Activated CD8-positive, alpha-beta memory T cell treated with anti-CD3 and anti-CD28 coated beads, Interleukin-2, amount 10 ng/mL, durations not matched to agents 7 days and 5 days (primary cell): ENCODE measurements around the gene UROC1. TPM values are rescaled to one million over a fixed set of nuclear protein-coding genes. Genes with fewer than 3 reads are reported as not detected.

Experiments used
- ATAC-seq: fragments of 150-1000 bp; cut with Tn5 transposase; one replicate; pipeline ENCODE4 v1.10.0; 2021; ENCODE audit warnings: moderate library complexity
- CTCF ChIA-PET: fragments of 350-600 bp; sonication (Branson Sonifier 250); formaldehyde crosslinking; loops from one replicate; lab custom pipeline; 2021; ENCODE audit warnings: antibody characterized with exemption; lab: Charles Lee
- DNase-seq: peaks from one replicate; pipeline ENCODE4 v3.0.0-alpha.2; 2020
- H3K27ac Mint-ChIP-seq: one replicate; pipeline ENCODE4 v1.8.0; 2021; ENCODE audit warnings: mild to moderate bottlenecking, mixed read lengths
- H3K27me3 Mint-ChIP-seq: one replicate; pipeline ENCODE4 v1.8.0; 2021; ENCODE audit warnings: mixed read lengths
- H3K36me3 Mint-ChIP-seq: one replicate; pipeline ENCODE4 v1.8.0; 2021; ENCODE audit warnings: mild to moderate bottlenecking, mixed read lengths
- H3K4me1 Mint-ChIP-seq: one replicate; pipeline ENCODE4 v1.8.0; 2021; ENCODE audit warnings: mixed read lengths
- H3K4me3 Mint-ChIP-seq: one replicate; pipeline ENCODE4 v1.8.0; 2021; ENCODE audit warnings: mild to moderate bottlenecking, moderate library complexity, mixed read lengths
- H3K9me3 Mint-ChIP-seq: one replicate; pipeline ENCODE4 v1.8.0; 2022; ENCODE audit warnings: low read depth, mixed read lengths
- total RNA-seq, 2 experiments: library from RNA; stranded (reverse); gene quantifications; one replicate each; pipeline ENCODE4 v1.2.3, GENCODE V29; 2021

Gene UROC1
- total RNA-seq, 2 experiments from 2014 or later, result not detected

DNA sequence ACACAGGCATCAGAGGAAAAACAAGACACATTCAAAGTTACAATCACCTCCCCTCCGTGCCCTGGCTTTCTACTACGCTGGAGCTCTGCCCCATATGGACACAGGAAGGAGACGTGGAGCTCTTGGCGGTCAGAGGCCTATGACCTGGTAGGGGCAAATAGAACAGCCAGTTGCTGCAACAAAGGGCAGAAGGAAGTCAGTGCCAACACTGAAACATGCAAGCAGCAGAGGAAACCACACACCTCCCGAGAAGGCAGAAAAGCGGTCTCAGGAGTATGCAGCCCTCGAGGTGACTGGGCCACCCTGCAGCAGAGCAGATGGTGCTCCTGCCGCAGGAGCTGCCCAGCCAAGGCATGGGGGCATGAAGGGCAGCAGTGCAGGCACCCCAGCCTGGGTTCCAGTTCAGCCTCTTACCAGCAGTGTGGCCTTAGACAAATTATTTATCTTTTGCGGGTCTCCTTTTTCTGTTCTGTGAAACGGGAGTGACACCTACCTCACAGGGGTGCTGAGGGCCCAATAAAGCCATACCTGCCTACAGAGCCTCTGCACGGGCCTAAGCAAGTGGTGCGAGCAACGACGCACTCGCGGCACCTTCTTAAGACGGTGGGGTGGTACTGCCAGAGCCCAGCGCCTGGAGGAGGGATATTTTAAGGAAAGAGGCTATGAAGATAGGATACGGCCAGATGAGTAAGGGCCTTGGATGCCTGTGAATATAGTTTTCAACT, 50.5 kb downstream of the UROC1 start:
- Mint-ChIP-seq H3K4me3 (no peak overlapping the region), H3K9me3 (no peaks in the 10 kb centered on the region), H3K27me3 (no peaks in the 10 kb centered on the region), H3K27ac (no peak overlapping the region), H3K4me1 (peaks cover 23% of the 10 kb centered on the region), H3K36me3 (peaks cover 43% of the 10 kb centered on the region)
- ATAC-seq (no peak), DNase-seq (no peak)
- CTCF ChIA-PET, result no interaction called here

DNA sequence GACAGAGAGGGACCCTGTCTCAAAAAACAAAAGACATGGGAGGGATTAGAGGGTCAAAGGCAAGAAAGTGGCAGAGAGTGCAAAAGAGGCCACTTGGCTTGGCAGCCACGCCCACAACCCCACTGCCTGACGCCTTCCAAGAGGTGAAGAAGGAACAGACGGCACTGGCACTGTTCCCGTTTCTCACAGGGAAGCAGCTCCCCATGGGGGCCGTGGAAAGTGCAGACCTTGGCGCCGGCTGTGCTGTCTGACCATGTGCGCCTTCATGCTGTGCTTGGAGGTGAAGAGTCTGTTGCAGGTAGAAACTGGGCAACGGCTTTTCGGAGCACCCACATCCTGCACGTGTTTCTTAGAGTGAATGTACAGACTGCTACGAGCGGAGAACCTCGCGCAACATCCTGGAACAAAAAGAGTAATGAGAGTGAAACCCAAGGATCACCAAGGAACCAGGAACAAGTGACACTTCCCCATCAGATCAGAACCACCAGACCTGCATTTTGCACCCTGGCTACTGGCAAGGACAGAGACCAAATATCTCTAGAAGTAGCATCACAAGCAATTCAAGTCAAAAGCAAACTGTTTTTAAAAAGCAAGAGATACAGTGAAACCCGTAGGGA, 51.5 kb downstream of the UROC1 start:
- no peaks in the 10 kb centered on the region for H3K9me3 Mint-ChIP-seq
- CTCF ChIA-PET, result no interaction called here
- H3K4me3 Mint-ChIP-seq, result no peak overlapping the region
- H3K27me3 Mint-ChIP-seq, result no peaks in the 10 kb centered on the region
- ATAC-seq, result no peak
- H3K4me1 Mint-ChIP-seq, result peaks cover 19% of the 10 kb centered on the region
- peaks cover 48% of the 10 kb centered on the region for H3K36me3 Mint-ChIP-seq
- no peak for DNase-seq
- no peak overlapping the region for H3K27ac Mint-ChIP-seq

DNA sequence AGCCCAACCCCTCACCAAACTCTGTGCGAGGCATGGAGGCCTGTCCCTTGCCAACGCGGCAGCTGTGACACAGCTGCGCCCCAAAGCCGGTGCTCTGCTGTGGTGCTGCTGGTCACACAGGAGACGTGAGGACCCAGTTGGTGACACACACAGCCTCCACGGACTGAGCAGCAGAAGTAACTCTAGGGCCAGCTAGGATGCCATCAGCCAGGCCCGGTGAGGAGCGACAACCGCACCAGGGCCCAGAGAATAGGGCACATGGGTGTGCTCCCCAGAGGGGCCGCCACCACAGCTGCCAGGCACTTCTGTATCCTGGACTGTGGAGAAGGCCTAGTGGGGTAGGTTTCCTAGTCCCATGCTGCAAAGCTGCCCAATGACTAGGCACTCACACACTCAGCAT, 52.6 kb downstream of the UROC1 start:
- Mint-ChIP-seq H3K27me3 (no peaks in the 10 kb centered on the region), H3K36me3 (peaks cover 50% of the 10 kb centered on the region), H3K4me3 (no peak overlapping the region), H3K27ac (no peak overlapping the region), H3K4me1 (peaks cover 12% of the 10 kb centered on the region), H3K9me3 (no peaks in the 10 kb centered on the region)
- DNase-seq (no peak), ATAC-seq (no peak)
- CTCF ChIA-PET, result no interaction called here

DNA sequence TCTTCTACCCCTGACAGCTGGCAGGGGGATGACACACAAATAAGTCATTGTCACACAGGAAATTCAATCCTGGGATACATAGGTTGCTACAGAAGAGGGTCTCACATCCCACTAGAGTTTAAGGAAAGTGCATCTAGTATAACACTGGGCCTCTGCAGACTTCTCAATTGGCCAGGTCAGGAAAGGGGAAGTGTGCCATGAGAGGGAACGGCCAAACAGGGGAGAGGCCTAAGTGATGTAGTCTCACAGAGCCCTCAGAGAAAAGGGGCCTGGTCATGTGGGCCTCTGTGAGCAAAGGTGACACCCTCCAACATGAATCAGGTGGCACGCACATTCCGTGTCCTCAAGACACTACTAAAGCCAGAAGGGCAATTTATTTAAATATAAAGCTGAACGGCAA, 53.1 kb downstream of the UROC1 start:
- peaks cover 46% of the 10 kb centered on the region for H3K36me3 Mint-ChIP-seq
- no peaks in the 10 kb centered on the region for H3K9me3 Mint-ChIP-seq
- H3K27me3 Mint-ChIP-seq, result no peaks in the 10 kb centered on the region
- peaks cover 11% of the 10 kb centered on the region for H3K4me1 Mint-ChIP-seq
- H3K27ac Mint-ChIP-seq, result no peak overlapping the region
- no peak for ATAC-seq
- no peak for DNase-seq
- CTCF ChIA-PET, result no interaction called here
- H3K4me3 Mint-ChIP-seq, result no peak overlapping the region

DNA sequence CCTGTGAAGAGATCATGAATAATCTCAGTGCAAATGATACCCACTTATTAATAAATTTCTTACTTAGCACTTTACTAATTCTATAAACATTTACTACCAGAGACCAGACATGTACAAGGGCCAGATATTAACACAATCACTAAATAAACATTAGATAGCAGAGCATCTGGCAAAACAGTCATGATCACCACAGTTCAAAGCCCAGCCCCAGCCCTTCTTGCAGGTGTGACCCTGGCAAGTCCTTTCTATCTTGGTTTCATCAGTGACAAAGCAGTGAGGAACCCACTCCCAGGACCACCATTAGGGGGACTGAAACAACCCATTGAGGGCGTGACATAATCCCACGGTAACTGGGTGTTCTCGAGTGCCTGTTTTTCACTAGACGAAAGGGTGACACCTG, 53.5 kb downstream of the UROC1 start:
- Mint-ChIP-seq H3K27ac (no peak overlapping the region), H3K4me1 (peaks cover 10% of the 10 kb centered on the region), H3K27me3 (no peaks in the 10 kb centered on the region), H3K9me3 (no peaks in the 10 kb centered on the region), H3K36me3 (peaks cover 42% of the 10 kb centered on the region), H3K4me3 (no peak overlapping the region)
- ATAC-seq (no peak), DNase-seq (no peak)
- CTCF ChIA-PET, result no interaction called here

DNA sequence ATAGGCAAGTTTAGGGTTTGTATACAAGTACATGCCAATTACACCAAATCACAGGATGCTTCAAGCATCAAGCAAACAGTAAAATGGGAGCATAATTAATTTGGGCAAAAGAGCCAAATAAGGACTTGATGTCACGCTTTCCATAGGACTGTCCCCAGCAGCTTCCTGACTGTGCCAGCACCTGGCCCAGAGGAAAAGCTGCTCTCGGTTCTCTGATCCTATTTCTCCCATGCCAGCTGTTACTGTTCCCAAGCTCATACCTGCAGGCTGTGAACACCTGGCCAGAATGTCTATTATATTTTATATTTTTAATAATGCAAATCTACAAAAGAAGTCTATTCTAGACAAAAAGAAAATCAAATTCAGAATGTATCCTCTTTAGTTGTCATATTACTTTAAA, 54.1 kb downstream of the UROC1 start:
- peaks cover 10% of the 10 kb centered on the region for H3K4me1 Mint-ChIP-seq
- H3K27ac Mint-ChIP-seq, result no peak overlapping the region
- no peak overlapping the region for H3K4me3 Mint-ChIP-seq
- no peak for ATAC-seq
- no peaks in the 10 kb centered on the region for H3K9me3 Mint-ChIP-seq
- CTCF ChIA-PET, result no interaction called here
- H3K27me3 Mint-ChIP-seq, result no peaks in the 10 kb centered on the region
- DNase-seq, result no peak
- peaks cover 43% of the 10 kb centered on the region for H3K36me3 Mint-ChIP-seq

DNA sequence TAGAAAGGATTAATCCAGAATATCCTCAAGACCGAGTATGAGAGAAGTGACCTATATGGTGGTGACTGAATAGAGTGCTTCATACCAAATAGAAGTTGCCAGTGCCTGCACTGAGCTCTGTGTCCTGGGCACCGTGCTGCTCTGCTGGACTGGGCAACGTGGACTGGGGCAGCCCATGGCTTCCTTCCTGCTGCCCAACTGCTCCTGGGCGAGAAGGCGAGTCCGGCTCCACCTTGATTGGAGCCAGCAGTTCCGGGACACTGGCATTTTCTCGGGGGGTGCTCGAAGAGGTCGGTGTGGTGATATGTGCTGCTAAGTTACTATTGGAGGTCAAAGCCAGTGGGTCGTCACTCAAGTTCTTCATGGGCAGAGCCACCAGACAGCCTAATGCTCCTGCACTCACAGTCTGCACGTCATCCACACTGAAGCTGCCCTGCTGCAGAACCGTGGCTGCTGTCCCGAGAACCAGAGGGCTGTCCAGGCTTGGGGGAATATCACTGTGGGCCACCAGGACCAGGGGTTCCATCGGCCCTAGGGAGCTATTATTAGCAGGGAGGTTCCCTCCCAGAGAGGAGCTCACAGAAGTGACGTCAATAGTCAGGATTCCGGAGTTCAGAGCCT, 56.0 kb downstream of the UROC1 start:
- Mint-ChIP-seq H3K4me3 (no peak overlapping the region), H3K27ac (no peak overlapping the region), H3K27me3 (no peaks in the 10 kb centered on the region), H3K4me1 (no peaks in the 10 kb centered on the region), H3K36me3 (peaks cover 39% of the 10 kb centered on the region), H3K9me3 (no peaks in the 10 kb centered on the region)
- no peak for ATAC-seq
- DNase-seq, result no peak
- CTCF ChIA-PET, result no interaction called here

DNA sequence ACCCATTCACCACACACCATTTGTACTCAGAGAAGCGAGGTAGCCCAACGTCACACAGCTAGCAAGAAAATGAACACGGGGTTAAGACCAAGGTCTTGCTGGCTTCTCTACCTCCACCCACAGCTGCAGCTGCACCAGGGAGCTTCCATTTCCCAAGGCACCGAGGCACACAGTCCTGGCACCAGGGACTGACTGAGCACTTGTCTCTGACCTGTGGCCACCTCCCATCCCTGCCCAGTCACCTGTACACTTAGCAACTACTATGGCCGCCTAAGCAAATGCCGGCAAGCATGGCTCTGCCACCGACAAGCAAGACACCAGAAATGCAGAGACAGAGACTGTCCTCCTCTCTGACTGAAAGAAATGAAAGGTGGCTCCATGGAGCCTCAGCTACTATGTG, 57.2 kb downstream of the UROC1 start:
- Mint-ChIP-seq H3K27me3 (no peaks in the 10 kb centered on the region), H3K27ac (no peak overlapping the region), H3K4me3 (no peak overlapping the region), H3K9me3 (no peaks in the 10 kb centered on the region), H3K36me3 (peaks cover 33% of the 10 kb centered on the region), H3K4me1 (no peaks in the 10 kb centered on the region)
- ATAC-seq, result no peak
- CTCF ChIA-PET, result no interaction called here
- no peak for DNase-seq

DNA sequence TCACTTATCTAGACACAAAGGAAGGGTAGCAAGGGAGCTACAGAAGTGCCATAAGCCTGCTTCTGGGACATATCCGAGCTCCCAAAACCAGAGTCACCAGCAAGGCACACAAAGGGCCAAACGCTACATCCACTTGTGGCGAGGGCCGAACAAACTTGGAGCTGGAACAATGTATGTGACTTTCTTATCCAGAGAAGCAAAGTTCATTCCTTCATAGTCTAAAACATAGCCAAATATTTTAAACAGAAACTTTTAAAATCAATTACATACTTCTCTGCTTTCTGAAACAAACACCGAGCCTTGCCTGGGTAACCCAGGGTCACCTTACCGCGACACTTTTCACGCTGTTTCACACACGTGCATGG, 57.8 kb downstream of the UROC1 start:
- CTCF ChIA-PET, result no interaction called here
- ATAC-seq (no peak), DNase-seq (no peak)
- H3K36me3 Mint-ChIP-seq, result peaks cover 33% of the 10 kb centered on the region
- H3K4me1 Mint-ChIP-seq, result no peaks in the 10 kb centered on the region
- H3K27me3 Mint-ChIP-seq, result no peaks in the 10 kb centered on the region
- H3K27ac Mint-ChIP-seq, result no peak overlapping the region
- no peaks in the 10 kb centered on the region for H3K9me3 Mint-ChIP-seq
- no peak overlapping the region for H3K4me3 Mint-ChIP-seq

DNA sequence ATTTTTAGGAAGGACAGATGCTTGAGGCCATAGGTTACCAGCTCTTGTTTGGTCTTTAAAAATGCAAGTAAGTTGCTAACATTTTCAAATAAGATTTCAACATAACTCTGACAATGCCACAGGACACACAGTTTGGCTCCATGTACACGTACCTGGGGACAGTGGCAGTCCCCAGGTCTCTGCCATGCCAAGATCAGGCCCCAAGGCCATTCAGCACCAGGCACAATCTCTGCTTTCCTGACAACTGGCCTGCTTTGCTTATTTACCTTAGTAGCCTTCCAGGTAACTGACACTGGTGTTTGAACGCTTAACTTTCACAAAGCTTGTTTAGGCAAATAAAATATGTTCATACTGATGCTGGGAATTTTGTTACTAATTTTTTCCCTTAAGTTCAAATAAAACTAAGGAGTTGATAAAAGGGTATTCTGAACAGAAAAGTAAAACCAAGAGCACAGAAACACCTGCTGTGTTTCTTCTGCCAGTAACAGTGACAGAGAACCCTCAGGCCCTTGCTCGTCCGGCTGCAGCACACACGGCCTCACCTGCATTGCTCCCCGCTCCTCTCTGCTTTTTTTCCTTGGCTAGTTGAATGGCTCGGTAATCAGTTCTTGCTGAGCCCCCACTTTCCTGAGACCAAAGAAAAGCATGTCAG, 58.3 kb downstream of the UROC1 start:
- ATAC-seq, result no peak
- no peak overlapping the region for H3K27ac Mint-ChIP-seq
- H3K9me3 Mint-ChIP-seq, result no peaks in the 10 kb centered on the region
- no peaks in the 10 kb centered on the region for H3K4me1 Mint-ChIP-seq
- no peaks in the 10 kb centered on the region for H3K27me3 Mint-ChIP-seq
- CTCF ChIA-PET, result no interaction called here
- peaks cover 34% of the 10 kb centered on the region for H3K36me3 Mint-ChIP-seq
- no peak for DNase-seq
- no peak overlapping the region for H3K4me3 Mint-ChIP-seq

DNA sequence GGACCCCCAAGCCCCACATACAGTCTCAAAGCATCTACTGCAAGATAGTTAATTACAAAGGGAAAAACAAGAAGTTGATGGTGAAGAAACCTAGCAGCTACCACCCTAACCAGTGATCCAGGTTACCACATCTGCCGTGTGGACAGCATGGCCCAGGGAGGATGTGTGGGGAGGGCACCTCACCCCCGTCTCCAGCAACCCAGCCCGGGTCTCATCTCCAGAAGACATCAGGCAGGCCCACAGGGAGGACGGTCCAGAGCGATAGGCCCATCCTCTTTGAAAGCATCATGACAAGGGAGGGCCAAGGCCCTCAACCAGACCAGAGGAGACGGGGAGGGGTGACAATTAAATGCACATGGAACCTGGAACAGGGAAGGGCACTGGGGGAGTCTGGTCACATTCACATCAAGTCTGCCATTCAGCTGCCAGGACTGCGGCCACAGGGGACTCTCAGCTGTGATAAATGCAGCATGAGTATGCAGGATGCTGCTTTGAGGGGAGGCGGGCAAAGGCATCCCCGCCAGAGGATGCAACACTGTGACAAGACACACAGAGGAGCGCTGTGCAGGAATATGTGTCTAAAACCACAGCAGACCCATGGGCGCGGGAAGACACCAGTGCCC, 60.7 kb downstream of the UROC1 start:
- no peaks in the 10 kb centered on the region for H3K27me3 Mint-ChIP-seq
- CTCF ChIA-PET, result no interaction called here
- no peak overlapping the region for H3K4me3 Mint-ChIP-seq
- no peaks in the 10 kb centered on the region for H3K4me1 Mint-ChIP-seq
- ATAC-seq, result no peak
- no peak overlapping the region for H3K27ac Mint-ChIP-seq
- H3K9me3 Mint-ChIP-seq, result no peaks in the 10 kb centered on the region
- DNase-seq, result no peak
- peaks cover 34% of the 10 kb centered on the region for H3K36me3 Mint-ChIP-seq

DNA sequence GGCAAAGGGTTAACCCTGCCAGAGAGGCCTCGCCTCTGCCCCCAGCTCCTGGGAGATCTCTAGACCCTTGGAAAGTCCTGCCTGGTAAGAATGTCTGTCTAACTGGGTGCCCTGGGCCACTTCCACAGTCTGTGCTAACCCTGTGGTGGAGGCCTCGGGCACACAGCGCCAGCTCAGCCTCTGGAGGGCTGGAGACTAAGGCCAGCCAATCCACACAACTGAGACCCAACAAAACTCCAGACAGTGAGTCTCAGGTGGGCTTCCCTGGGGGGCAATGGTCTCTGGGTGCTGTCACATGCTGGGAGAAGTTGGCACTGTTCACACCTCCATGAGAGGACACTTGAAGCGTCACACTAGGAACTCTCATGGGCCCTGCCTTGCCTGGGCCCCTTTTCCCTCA, 61.4 kb downstream of the UROC1 start:
- no peaks in the 10 kb centered on the region for H3K27me3 Mint-ChIP-seq
- H3K4me1 Mint-ChIP-seq, result no peaks in the 10 kb centered on the region
- ATAC-seq (no peak), DNase-seq (no peak)
- no peak overlapping the region for H3K27ac Mint-ChIP-seq
- peaks cover 28% of the 10 kb centered on the region for H3K36me3 Mint-ChIP-seq
- H3K9me3 Mint-ChIP-seq, result no peaks in the 10 kb centered on the region
- no peak overlapping the region for H3K4me3 Mint-ChIP-seq
- CTCF ChIA-PET, result no interaction called here

DNA sequence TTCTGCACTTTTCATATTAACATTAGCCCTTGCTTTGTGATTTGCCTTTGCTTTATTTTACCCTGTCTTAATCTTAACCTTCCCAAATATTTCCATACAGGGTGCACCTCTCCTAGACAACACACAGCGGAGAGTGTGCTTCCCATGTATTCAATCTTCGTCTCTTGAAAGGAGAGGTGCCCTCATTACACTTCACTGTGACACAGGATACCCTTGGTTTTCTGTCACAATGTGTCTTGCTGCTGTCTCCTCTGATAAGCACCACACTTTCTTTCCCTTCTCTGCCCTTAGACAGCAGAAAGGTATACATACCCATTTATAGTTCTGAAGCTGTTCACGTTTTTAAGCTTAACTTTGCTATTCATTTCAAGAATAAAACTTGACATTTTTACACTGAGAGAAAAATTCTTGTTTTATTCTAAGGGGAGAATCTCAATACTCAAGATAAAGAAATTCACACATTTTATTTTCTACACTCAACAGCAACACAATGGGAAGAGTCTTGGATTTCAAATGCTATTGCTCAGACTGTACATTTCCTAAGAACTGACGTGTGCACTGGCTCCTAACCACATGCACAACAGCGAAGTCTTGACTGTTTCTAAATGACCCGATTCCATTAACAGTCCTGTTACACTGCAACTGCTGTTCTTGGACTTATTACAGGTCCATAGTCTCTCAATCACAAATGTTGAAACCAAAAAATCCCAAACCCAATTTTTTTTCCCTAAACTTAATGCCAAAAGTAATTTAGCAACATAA, 63.0 kb downstream of the UROC1 start:
- CTCF ChIA-PET, result no interaction called here
- Mint-ChIP-seq H3K4me1 (no peaks in the 10 kb centered on the region), H3K36me3 (peaks cover 18% of the 10 kb centered on the region), H3K4me3 (no peak overlapping the region), H3K27ac (no peak overlapping the region), H3K27me3 (no peaks in the 10 kb centered on the region), H3K9me3 (no peaks in the 10 kb centered on the region)
- no peak for ATAC-seq
- no peak for DNase-seq
